Measurements from ENCODE around the gene ARHGAP10. TPM values are rescaled to one million over a fixed set of nuclear protein-coding genes. Genes with fewer than 3 reads are reported as not detected.

Gene ARHGAP10
- total and polyA plus RNA-seq, 2 donors: 71.3 to 76.7 TPM

DNA sequence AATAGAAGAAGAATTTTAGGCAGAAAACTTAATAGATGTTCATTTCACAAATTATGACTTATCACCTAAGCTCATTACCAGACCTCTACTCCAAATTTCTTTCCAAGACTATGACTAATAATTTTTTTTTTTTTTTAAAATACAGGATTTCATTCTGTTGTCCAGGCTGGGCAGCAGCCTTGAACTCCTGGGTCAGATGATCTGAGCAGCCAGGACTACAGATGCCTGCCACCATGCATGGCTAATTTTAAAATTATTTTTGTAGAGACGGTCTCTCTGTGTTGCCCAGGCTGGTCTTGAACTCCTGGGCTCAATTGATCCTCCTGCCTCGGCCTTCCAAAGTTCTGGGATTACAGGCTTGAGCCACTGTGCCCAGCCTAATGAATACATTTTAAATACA lies 119.2 kb downstream of the ARHGAP10 start:
- 91% methylated on average over 2 of the region's 2 CpGs for WGBS
- H3K4me1 ChIP-seq (ENCODE audit: insufficient read depth): no peaks in the 10 kb centered on the region
- no peak overlapping the region for H3K4me3 ChIP-seq (ENCODE audit: low read depth, low read length)
- no peak overlapping the region for H3K27ac ChIP-seq (ENCODE audit: low read depth)
- no peak for DNase-seq (ENCODE audit: extremely low spot score)
- no peaks in the 10 kb centered on the region for H3K36me3 ChIP-seq (ENCODE audit: insufficient read depth)

DNA sequence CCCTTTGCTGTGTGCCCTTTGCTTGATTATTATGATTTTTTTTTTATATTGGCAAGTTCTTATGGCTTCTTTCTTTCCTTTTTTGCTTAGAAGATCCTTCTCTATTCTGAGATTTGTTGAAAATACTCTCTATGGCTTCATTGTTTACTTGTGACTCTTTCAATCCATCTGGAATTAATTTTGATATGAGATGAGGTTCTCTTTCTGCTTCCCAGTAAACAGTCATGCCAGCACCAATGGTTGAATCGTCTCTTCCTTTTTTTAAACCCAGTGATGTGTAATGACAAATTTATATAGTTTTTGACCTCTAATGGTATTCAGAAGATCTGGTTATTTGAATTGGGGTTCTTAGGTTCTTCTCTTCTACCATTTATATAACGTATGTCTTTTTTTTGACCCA lies 121.8 kb downstream of the ARHGAP10 start:
- H3K36me3 ChIP-seq (ENCODE audit: insufficient read depth): no peaks in the 10 kb centered on the region
- no peak for DNase-seq (ENCODE audit: extremely low spot score)
- H3K4me1 ChIP-seq (ENCODE audit: insufficient read depth): no peaks in the 10 kb centered on the region
- H3K4me3 ChIP-seq (ENCODE audit: low read depth, low read length): no peak overlapping the region
- 69% methylated on average over 2 of the region's 2 CpGs for WGBS
- no peak overlapping the region for H3K27ac ChIP-seq (ENCODE audit: low read depth)

DNA sequence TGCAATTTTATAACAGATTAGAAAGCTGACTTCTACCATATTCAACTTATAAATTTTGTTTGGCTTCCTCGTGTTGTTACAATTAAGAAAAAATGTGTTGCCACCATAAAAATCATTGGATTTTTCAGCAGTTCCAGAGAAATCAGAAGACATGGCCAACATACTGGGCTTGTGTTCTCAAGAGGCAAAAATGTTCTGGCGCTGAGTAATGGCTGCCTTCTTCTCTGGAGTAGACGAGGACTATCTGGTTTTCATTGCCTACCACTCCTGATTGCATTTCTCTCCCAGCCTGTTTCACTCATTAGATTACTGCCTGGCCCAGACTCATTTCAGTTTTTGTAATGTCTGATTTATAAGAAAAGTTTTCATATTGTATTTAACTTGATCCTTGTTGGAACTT lies 122.3 kb downstream of the ARHGAP10 start:
- no peak overlapping the region for H3K4me3 ChIP-seq (ENCODE audit: low read depth, low read length)
- 73% methylated on average over 3 of the region's 3 CpGs for WGBS
- H3K4me1 ChIP-seq (ENCODE audit: insufficient read depth): no peaks in the 10 kb centered on the region
- no peaks in the 10 kb centered on the region for H3K36me3 ChIP-seq (ENCODE audit: insufficient read depth)
- no peak overlapping the region for H3K27ac ChIP-seq (ENCODE audit: low read depth)
- no peak for DNase-seq (ENCODE audit: extremely low spot score)

DNA sequence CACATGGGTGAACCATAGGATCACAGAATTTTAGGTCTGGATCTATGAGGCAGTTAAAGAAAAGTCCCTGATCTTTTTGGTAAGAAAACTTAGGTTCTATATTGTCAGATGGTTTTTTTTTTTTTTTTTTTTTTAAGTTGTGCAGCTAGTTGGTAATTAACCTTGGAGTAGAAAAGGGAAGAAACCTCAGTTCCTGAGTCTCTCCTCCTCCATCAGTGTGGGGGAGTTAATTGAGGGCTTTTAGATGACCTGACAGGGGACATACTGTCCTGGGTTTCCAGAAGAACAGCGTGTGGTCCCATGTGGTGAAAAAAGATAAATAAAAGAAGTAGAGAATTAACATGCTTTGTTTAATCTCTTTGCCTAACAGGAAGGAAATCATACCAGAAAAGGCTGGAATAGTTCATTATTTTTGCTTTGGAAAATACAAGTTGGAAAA lies 123.7 kb downstream of the ARHGAP10 start:
- H3K4me1 ChIP-seq (ENCODE audit: insufficient read depth): no peaks in the 10 kb centered on the region
- no peak for DNase-seq (ENCODE audit: extremely low spot score)
- no peaks in the 10 kb centered on the region for H3K36me3 ChIP-seq (ENCODE audit: insufficient read depth)
- no peak overlapping the region for H3K4me3 ChIP-seq (ENCODE audit: low read depth, low read length)
- 65% methylated on average over 1 of the region's 1 CpG for WGBS
- no peak overlapping the region for H3K27ac ChIP-seq (ENCODE audit: low read depth)

DNA sequence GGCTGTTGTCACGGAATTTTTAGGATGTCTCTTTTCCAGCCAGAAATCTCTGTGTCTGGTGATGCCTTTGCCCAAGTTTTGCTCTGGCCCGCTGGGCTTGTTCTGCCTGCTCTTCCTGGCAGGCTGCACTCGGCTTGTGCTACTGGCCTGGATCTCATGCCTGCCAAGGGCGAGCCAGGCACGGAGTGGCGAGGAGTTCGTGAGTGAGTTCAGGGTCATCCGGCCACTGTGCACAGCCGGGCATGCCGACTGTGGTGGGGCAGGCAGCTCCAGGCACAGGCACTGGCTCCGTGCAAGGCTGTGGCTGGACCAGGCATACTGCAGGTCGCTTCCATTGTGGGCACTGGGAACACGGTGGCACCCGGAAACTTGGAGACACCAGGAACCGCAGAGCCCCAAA lies 129.1 kb downstream of the ARHGAP10 start:
- H3K36me3 ChIP-seq (ENCODE audit: insufficient read depth): no peaks in the 10 kb centered on the region
- H3K4me3 ChIP-seq (ENCODE audit: low read depth, low read length): no peak overlapping the region
- peaks cover 2% of the 10 kb centered on the region for H3K4me1 ChIP-seq (ENCODE audit: insufficient read depth)
- 91% methylated on average over 15 of the region's 15 CpGs for WGBS
- no peak overlapping the region for H3K27ac ChIP-seq (ENCODE audit: low read depth)
- no peak for DNase-seq (ENCODE audit: extremely low spot score)

DNA sequence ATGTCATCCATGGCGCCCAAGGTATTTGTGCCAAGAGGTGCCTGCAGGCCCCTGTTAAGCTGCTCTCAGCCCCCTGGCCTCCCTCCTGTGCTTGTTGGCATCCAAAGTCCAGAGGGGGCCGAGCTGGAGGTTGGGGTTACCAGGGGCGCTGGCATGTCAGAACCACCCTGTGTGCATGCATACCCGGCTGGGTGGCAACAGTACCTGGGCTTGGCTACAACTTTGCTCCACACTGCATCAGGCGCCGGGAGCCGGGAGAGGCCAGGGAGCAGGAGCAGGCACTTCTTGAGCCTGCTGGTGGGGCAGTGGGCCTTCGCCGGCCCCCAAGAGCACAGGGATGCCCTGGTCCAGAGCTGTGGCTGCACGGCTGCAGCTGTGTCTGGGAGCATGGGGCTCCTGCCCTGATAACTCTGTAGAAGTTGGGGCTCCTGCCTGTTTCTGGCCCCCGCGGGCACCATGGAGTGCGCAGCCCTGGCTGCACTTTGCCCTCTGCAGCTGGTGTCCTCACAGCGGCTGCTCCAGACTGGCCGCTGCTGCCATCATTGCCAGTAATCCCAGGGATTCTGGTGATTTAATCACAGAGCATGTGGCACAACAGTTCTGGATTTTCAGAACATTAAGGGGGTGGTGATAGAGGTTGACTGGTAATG lies 130.3 kb downstream of the ARHGAP10 start:
- 87% methylated on average over 15 of the region's 15 CpGs for WGBS
- Histone ChIP-seq H3K36me3 (ENCODE audit: insufficient read depth) (no peaks in the 10 kb centered on the region), H3K4me3 (ENCODE audit: low read depth, low read length) (no peak overlapping the region), H3K4me1 (ENCODE audit: insufficient read depth) (peaks cover 2% of the 10 kb centered on the region), H3K27ac (ENCODE audit: low read depth) (no peak overlapping the region)
- DNase-seq (ENCODE audit: extremely low spot score): no peak

DNA sequence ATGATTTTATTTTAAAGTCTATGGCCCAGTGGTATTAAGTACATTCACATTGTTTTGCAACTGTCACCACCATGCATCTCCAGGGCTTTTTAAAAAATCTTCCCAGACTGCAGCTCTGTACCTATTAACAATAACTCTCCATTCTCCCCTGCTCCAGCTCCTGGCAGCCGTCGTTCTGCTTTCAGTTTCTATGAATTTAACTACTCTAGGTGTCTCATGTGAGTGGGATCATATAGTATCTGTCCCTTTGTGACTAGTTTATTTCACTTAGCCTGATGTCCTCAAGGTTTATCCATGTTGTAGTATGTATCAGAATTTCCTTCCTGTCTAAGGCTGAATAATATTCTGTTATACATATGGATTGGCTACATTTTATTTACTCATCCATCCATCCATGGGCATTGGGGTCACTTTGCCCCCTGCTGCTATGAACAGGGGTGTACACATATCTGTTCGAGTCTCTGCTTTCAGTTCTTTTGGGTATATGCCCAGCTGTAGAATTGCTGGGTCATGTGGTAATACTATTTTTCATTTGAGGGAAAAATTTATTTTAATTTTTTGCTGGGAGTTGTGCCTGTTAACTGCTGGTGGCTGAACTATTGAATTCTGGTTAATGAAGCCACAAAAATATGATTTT lies 131.3 kb downstream of the ARHGAP10 start:
- Histone ChIP-seq H3K27ac (ENCODE audit: low read depth) (no peak overlapping the region), H3K36me3 (ENCODE audit: insufficient read depth) (no peaks in the 10 kb centered on the region), H3K4me1 (ENCODE audit: insufficient read depth) (peaks cover 2% of the 10 kb centered on the region), H3K4me3 (ENCODE audit: low read depth, low read length) (no peak overlapping the region)
- WGBS: 44% methylated on average over 3 of the region's 3 CpGs
- DNase-seq (ENCODE audit: extremely low spot score): no peak

DNA sequence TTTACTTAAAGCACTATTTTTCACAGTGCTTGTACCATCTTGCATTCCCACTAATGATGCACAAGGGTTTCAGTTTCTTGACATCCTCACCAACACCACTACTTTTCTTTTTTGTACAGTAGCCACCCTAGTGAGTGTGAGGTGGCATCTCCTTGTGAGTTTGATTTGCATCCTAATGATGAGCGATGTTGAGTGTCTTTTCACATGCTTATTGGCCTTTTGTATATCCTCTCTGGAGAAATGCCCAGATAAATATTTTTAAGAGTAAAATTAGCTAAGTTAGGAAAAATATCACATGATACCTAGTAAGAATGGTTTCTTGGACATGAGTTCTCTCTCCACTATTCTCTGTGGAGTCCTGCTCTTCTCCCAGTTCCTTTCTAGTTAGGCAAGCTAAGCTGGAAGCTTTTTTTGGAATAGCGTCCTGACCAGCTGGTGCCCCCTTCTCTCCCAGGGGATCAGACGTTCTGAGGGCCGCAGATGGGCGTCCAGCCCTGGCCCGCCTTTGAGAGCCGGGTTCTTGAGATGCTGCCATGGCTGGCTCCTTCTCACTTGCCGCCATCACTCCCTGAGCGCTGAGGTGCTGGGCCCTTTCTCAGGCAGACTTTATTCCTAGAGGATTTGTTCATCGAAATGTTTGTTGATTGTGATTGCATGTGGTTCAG lies 132.1 kb downstream of the ARHGAP10 start:
- no peak overlapping the region for H3K4me3 ChIP-seq (ENCODE audit: low read depth, low read length)
- peaks cover 2% of the 10 kb centered on the region for H3K4me1 ChIP-seq (ENCODE audit: insufficient read depth)
- no peak overlapping the region for H3K27ac ChIP-seq (ENCODE audit: low read depth)
- no peaks in the 10 kb centered on the region for H3K36me3 ChIP-seq (ENCODE audit: insufficient read depth)
- no peak for DNase-seq (ENCODE audit: extremely low spot score)
- 76% methylated on average over 10 of the region's 10 CpGs for WGBS

DNA sequence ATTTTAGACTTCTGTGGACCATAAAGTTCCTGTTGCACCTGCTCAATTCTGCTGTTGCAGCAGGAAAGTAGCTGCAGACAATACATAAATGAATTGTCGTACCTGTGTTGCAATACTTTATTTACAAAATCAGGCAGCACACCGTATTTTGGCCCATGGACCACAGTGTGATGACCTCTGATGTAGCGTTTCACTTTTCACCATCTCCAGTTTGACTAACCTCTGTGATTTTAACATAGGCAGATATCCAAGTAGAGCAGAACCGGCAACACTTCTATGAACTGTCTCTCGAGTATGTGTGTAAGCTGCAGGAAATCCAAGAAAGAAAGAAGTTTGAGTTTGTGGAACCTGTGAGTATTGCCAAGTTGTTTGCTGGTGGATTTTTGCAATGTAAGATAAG lies 132.7 kb downstream of the ARHGAP10 start:
- DNase-seq (ENCODE audit: extremely low spot score): no peak
- H3K27ac ChIP-seq (ENCODE audit: low read depth): no peak overlapping the region
- H3K36me3 ChIP-seq (ENCODE audit: insufficient read depth): no peaks in the 10 kb centered on the region
- H3K4me3 ChIP-seq (ENCODE audit: low read depth, low read length): no peak overlapping the region
- WGBS: 38% methylated on average over 5 of the region's 5 CpGs
- H3K4me1 ChIP-seq (ENCODE audit: insufficient read depth): peaks cover 2% of the 10 kb centered on the region

DNA sequence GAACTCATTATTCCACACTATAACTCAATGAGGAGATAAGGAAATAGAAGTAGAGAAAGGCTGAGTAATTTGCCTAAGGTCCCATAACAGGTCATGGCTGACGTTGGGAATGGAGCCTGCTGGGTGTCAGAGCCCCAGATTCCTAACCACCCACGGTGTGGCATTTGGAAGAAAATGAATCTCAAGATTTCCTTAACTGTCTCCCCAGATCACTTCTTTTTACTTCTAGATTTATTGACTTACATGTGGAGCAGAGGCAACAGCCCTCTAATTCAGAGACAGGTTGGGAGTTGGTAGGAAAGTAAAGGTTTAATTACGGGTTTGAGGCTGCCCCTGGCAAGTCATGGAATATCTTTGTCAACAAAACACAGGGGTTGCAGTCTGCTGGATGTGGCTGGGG lies 134.0 kb downstream of the ARHGAP10 start:
- DNase-seq (ENCODE audit: extremely low spot score): no peak
- Histone ChIP-seq H3K4me1 (ENCODE audit: insufficient read depth) (peaks cover 2% of the 10 kb centered on the region), H3K4me3 (ENCODE audit: low read depth, low read length) (no peak overlapping the region), H3K36me3 (ENCODE audit: insufficient read depth) (no peaks in the 10 kb centered on the region), H3K27ac (ENCODE audit: low read depth) (no peak overlapping the region)
- WGBS: 64% methylated on average over 3 of the region's 3 CpGs

DNA sequence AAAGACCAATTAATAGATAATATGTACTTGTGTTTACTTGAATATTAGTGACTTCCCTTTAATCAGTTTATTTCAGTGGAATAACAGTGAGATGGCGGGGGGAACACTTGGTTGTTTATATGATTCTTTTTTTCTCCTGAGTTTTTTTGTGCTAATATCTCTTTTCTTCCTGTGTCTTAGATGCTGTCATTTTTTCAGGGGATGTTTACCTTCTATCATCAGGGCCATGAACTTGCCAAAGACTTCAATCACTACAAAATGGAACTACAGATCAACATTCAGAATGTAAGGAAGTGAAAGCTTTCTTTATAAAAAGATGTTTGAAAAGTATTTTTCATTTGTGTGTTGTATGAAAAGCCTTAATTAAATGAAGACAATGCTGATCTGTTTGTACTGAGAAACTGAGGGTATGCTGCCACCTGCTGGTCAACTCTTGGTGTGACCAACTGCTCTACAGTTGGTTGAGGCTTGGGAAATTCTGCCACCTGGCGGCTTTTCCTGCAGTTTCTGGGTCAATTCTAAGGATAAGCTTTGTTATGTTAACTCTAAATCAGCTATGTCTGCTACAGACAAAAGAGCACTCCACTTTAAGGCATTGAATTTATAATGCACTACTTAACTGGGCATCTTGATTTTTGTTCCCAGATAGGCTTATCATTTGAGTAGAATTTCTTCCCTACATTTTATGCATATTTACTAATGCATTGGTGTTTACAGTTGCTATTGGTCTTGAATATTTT lies 134.8 kb downstream of the ARHGAP10 start:
- peak; percentile 81 for DNase-seq (ENCODE audit: extremely low spot score)
- H3K4me1 ChIP-seq (ENCODE audit: insufficient read depth): peaks cover 2% of the 10 kb centered on the region
- 37% methylated on average over 2 of the region's 2 CpGs for WGBS
- H3K27ac ChIP-seq (ENCODE audit: low read depth): no peak overlapping the region
- H3K36me3 ChIP-seq (ENCODE audit: insufficient read depth): no peaks in the 10 kb centered on the region
- H3K4me3 ChIP-seq (ENCODE audit: low read depth, low read length): no peak overlapping the region

DNA sequence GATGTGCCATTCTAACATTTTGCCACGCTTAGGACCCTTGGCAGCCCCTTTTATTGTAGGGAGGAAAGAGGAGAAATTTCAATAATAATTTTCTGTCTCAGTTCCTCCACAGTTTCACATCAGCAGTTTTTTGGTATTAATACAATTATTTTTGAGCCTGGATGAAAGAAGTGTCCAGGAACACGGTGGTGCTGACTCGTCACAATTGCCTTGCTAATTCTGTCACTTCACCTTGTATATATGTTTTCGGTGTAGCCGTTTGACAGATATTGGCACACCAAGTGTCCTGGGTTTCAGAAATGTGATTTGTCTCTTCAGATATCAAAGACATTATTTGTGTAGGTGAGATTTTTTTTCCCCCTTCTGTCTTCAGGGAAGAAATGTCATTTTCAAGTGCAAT lies 142.2 kb downstream of the ARHGAP10 start:
- Histone ChIP-seq H3K27ac (ENCODE audit: low read depth) (no peak overlapping the region), H3K4me1 (ENCODE audit: insufficient read depth) (no peaks in the 10 kb centered on the region), H3K4me3 (ENCODE audit: low read depth, low read length) (no peak overlapping the region), H3K36me3 (ENCODE audit: insufficient read depth) (peaks cover 5% of the 10 kb centered on the region)
- no peak for DNase-seq (ENCODE audit: extremely low spot score)
- 70% methylated on average over 5 of the region's 5 CpGs for WGBS

DNA sequence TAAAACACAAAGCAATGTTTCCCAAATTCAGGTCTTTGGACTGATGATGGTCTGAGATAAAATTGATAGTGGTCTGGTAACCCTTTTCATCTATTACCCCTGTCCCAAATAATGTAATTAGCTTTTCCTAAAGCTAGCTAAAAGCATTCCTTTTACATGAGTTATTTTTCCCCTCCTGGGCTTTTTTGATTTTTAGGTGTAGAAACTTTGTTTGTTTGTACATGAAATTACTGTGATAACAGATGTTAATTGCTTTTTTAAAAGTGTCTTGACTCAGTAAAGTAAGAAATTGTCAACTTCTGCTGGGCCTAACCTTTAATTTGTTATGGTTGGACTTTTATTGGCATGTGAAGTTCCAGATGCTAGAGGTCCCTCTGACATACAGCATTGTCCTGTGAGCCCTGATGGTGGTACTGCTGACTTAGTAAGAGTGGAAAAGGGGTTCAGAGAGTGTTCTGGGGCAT lies 145.5 kb downstream of the ARHGAP10 start:
- Histone ChIP-seq H3K36me3 (ENCODE audit: insufficient read depth) (peaks cover 5% of the 10 kb centered on the region), H3K27ac (ENCODE audit: low read depth) (no peak overlapping the region), H3K4me3 (ENCODE audit: low read depth, low read length) (no peak overlapping the region), H3K4me1 (ENCODE audit: insufficient read depth) (no peaks in the 10 kb centered on the region)
- DNase-seq (ENCODE audit: extremely low spot score): no peak
